GM12878 (cell line): Measurements from ENCODE around the gene SPATA3. TPM values are rescaled to one million over a fixed set of nuclear protein-coding genes. Genes with fewer than 3 reads are reported as not detected.

Experiments
- BCLAF1 ChIP-seq: fragments of 450-650 bp; IDR thresholded peaks from 2 replicates; pipeline ENCODE4 v1.6.1; 2017; ENCODE audit warnings: antibody characterized with exemption, mild to moderate bottlenecking, moderate library complexity
- CEBPZ ChIP-seq: fragments of 150-350 bp; IDR thresholded peaks from 2 replicates; pipeline ENCODE4 v1.6.1; 2016; ENCODE audit warnings: low read depth, low read length
- CTCF ChIP-seq, 3 experiments: IDR thresholded peaks in 2 of 3; conservative IDR thresholded peaks in 1 of 3; 2 replicates each; pipeline ENCODE4 v1.5.1; 2011; ENCODE audit warnings: low read depth in 3 of 3, low read length in 3 of 3, mild to moderate bottlenecking in 3 of 3, control low read depth in 2 of 3, moderate library complexity in 2 of 3, inconsistent platforms in 1 of 3, mixed read lengths in 1 of 3; ENCODE audit not compliant: control insufficient read depth in 2 of 3, insufficient read depth in 1 of 3; ENCODE audit errors: extremely low read depth in 1 of 3
- DPF2 ChIP-seq: fragments of 450-650 bp; IDR thresholded peaks from 2 replicates; pipeline ENCODE4 v1.6.1; 2017; ENCODE audit warnings: mild to moderate bottlenecking
- EGR1 ChIP-seq, 2 experiments: IDR thresholded peaks; 1 replicate in 1 of 2; 2 replicates in 1 of 2; pipeline ENCODE4 v1.6.1; 2011 to 2012; ENCODE audit warnings: low read depth in 2 of 2, low read length in 2 of 2, borderline replicate concordance in 1 of 2, mild to moderate bottlenecking in 1 of 2, moderate library complexity in 1 of 2
- ETV6 ChIP-seq, 2 experiments: fragments of 450-650 bp in 1 of 2; IDR thresholded peaks in 1 of 2; conservative IDR thresholded peaks in 1 of 2; 2 replicates each; pipeline ENCODE4 v1.6.1; 2014; ENCODE audit warnings: antibody characterized with exemption in 1 of 2, borderline replicate concordance in 1 of 2, low read depth in 1 of 2, mild to moderate bottlenecking in 1 of 2, moderate library complexity in 1 of 2
- IRF3 ChIP-seq: fragments of 450-650 bp; IDR thresholded peaks from 2 replicates; pipeline ENCODE4 v1.6.1; 2014; ENCODE audit warnings: mild to moderate bottlenecking
- NBN ChIP-seq: fragments of 450-650 bp; IDR thresholded peaks from 2 replicates; pipeline ENCODE4 v1.6.1; 2016
- PAX5 ChIP-seq: IDR thresholded peaks from 2 replicates; pipeline ENCODE4 v1.6.1; 2011; ENCODE audit warnings: low read depth, low read length, borderline replicate concordance
- POLR2AphosphoS5 ChIP-seq: IDR thresholded peaks from 2 replicates; pipeline ENCODE4 v1.6.1; 2011; ENCODE audit warnings: mild to moderate bottlenecking, low read length, inconsistent platforms
- RELA ChIP-seq: fragments of 450-650 bp; IDR thresholded peaks from 2 replicates; pipeline ENCODE4 v1.8.0; 2014; ENCODE audit warnings: borderline replicate concordance; ENCODE audit not compliant: partially characterized antibody
- SMC3 ChIP-seq: IDR thresholded peaks from 2 replicates; pipeline ENCODE4 v1.6.1; 2011; ENCODE audit warnings: low read length, improper control_type of control experiment, borderline replicate concordance
- ZBED1 ChIP-seq: IDR thresholded peaks from 2 replicates; pipeline ENCODE4 v1.6.1; 2016; ENCODE audit warnings: borderline replicate concordance
- ZBTB40 ChIP-seq: fragments of 450-650 bp; IDR thresholded peaks from 2 replicates; pipeline ENCODE4 v1.6.1; 2016; ENCODE audit warnings: mild to moderate bottlenecking, moderate library complexity, borderline replicate concordance
- polyA plus RNA-seq, 11 experiments: library from polyadenylated mRNA; depleted of rRNA in 4 of 11; unstranded in 6 of 11; stranded (reverse) in 5 of 11; fragments of >200 nt; fragmentation: Nextera tagmentation in 4 of 11; fragmentation: Illumina TruSeq in 1 of 11; extraction: Ambion mirVana in 4 of 11; extraction: Trizol in 1 of 11; gene quantifications; 1 replicate in 1 of 11; 2 replicates in 10 of 11; pipeline versions ENCODE4 v1.2.1 to v1.2.3, GENCODE V29; 2011 to 2016; ENCODE audit warnings: inconsistent platforms in 2 of 11, missing spikeins in 2 of 11, low read depth in 1 of 11
- total RNA-seq, 4 experiments: library from RNA; depleted of rRNA in 3 of 4; stranded (reverse); fragments of >200 nt in 3 of 4; fragmentation: Illumina TruSeq in 1 of 4; extraction: Trizol in 1 of 4; gene quantifications; 2 replicates each; pipeline versions ENCODE4 v1.2.1 to v1.2.3, GENCODE V29; 2013 to 2021

Gene SPATA3
- total and polyA plus RNA-seq, 10 of the 15 experiments (the other 5 are each of a cell fraction or from before 2014, with no cell fraction given): not detected

- TF ChIP-seq EGR1 (IDR thresholded peaks at IDR 0.05; ENCODE audit: borderline replicate concordance in 1 of 2, low read depth in 2 of 2, low read length in 2 of 2): no peak
- no peak for TF ChIP-seq CEBPZ
- TF ChIP-seq CTCF (IDR thresholded peaks at IDR 0.05 in 2 of 3, conservative IDR thresholded peaks at IDR 0.05 in 1 of 3; ENCODE audit: control insufficient read depth in 2 of 3, extremely low read depth in 1 of 3, insufficient read depth in 1 of 3, low read depth in 3 of 3, low read length in 3 of 3): no peak
- no peak for TF ChIP-seq IRF3
- no peak for TF ChIP-seq BCLAF1
- TF ChIP-seq ZBED1: peak; percentile 73; the same call in 1 of the 2 replicates
- TF ChIP-seq PAX5: peak; percentile 96
- TF ChIP-seq ETV6 (conservative IDR thresholded peaks at IDR 0.05 in 1 of 2, IDR thresholded peaks at IDR 0.05 in 1 of 2; ENCODE audit: borderline replicate concordance in 1 of 2, low read depth in 1 of 2): peak in 1 of 2 experiments; percentile 60; a peak in 2 of 4 replicates
- TF ChIP-seq SMC3: 0 out of 2 replicates have a peak, but pooled peaks have one; percentile 18
- TF ChIP-seq RELA: peak; percentile 21
- no peak for TF ChIP-seq ZBTB40
- no peak for TF ChIP-seq NBN
- TF ChIP-seq DPF2: peak; percentile 84
- TF ChIP-seq POLR2AphosphoS5: peak; percentile 72
These were observed 42.1 kb upstream of the SPATA3 start (continued) for GRCh38 chr2:230953845-230954244.
